ENCODE results near the gene HPD. TPM values are rescaled to one million over a fixed set of nuclear protein-coding genes. Genes with fewer than 3 reads are reported as not detected.

HPD gene
- total and polyA plus RNA-seq, 7 experiments from 2014 or later = not detected

DNA sequence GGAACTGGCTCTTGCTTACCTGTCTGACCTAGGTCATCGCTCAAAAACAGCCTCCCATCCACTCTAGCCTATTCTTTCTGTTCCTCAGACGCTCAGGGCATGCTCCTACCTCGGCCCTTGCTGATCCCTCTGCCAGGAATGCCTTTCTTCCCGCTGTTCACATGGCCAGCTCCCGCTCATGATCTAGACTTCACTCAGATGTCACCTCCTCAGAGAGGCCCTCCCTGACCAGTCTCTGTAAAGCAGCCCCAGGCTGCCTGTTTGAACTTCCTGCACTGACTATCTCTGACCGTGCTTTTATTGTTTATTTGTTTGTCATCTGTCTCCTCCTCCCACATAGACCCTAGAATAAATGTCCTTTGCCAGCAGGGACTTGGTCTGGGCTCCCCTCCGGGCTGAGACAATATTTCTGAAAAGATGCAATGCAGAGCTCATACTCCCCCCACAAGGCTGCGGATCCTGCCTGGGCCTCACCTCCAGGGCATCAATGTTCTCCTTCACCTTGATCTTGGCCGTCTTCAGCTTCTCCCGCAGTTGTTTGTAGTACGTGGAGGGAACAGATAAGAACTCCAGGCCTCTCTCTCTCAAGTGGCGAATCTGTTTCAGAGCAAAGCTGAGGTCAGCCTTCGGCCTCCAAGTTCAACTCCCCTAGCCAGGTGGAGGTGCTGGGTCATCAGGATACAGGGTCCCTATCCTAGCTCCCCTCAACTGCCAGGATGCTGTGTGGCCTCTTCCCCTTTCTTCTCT lies 15.2 kb downstream of the HPD start:
- Histone ChIP-seq H3K4me3 (ENCODE audit: low read length) (no peak overlapping the region), H3K36me3 (ENCODE audit: control insufficient read depth in 2 of 3, insufficient read depth in 3 of 3, low read length in 3 of 3) (no peaks in the 10 kb centered on the region), H3K27ac (ENCODE audit: low read depth, low read length) (no peak overlapping the region), H3K9me3 (ENCODE audit: control insufficient read depth in 2 of 3, low read length in 3 of 3) (no peaks in the 10 kb centered on the region), H3K27me3 (ENCODE audit: control insufficient read depth in 2 of 2, insufficient read depth in 2 of 2, low read length in 2 of 2) (no peaks in the 10 kb centered on the region), H3K4me1 (ENCODE audit: control insufficient read depth in 2 of 2, insufficient read depth in 2 of 2, low read length in 2 of 2) (peaks cover 8 to 13% of the 10 kb centered on the region in 2 donors)
- ChIA-PET CTCF (no interaction called here), POLR2A (interaction anchor here (0.7 to 0.9 kb wide), 2 partner anchors 33 to 364 kb away, joined by 3 read pairs; no protein-coding TSS in a partner anchor)
- H3K4me3 Mint-ChIP-seq = peak overlapping the region in 2 of 10 donors; percentile 11 to 49
- H3K27me3 Mint-ChIP-seq = no peaks in the 10 kb centered on the region
- H3K9me3 Mint-ChIP-seq = peaks cover 0 to 2% (median 0%) of the 10 kb centered on the region in 11 donors
- no peak for ATAC-seq
- H3K4me1 Mint-ChIP-seq = peaks cover 12 to 27% (median 18%) of the 10 kb centered on the region in 7 donors
- intact Hi-C loops (cut with micrococcal nuclease) = no loop called here
- DNase-seq = no peak
- peak overlapping the region in 4 of 9 donors; percentile 19 to 67 (median 48) for H3K27ac Mint-ChIP-seq
- H3K36me3 Mint-ChIP-seq = no peaks in the 10 kb centered on the region

DNA sequence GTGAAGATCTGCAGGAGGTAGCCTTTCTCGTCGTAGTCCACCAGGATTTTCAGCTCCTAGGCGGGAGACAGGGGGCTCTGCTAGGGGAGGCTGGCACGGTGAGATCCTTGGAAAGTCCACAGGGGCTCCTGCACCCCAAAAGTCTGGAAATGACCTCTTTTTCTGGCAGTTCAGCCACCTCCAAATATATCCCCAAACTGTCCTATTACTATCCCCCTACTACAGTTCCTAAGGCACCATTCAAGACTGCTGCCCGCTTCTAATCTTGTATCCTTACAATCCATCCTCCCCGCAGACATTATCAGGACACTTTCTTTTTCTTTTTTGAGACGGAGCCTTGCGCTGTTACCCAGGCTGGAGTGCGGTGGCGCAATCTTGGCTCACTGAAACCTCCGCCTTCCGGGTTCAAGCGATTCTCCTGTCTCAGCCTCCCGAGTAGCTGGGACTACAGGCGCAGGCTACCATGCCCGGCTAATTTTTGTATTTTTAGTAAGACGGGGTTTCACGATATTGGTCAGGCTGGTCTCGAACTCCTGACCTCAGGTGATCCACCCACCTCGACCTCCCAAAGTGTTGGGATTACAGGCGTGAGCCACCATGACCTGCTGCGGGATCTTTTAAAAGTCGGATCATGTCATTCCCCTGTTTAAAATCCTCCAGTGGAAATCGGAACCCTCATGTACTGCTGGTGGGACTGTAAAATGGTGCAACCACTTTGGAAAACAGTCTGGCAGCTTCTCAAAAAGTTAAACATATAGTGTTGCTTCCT lies 18.5 kb downstream of the HPD start:
- Histone ChIP-seq H3K9me3 (ENCODE audit: control insufficient read depth in 2 of 3, low read length in 3 of 3) (no peaks in the 10 kb centered on the region), H3K4me1 (ENCODE audit: control insufficient read depth in 2 of 2, insufficient read depth in 2 of 2, low read length in 2 of 2) (peaks cover 8 to 13% of the 10 kb centered on the region in 2 donors), H3K27ac (ENCODE audit: low read depth, low read length) (peak overlapping the region; percentile 58), H3K4me3 (ENCODE audit: low read length) (peak overlapping the region; percentile 91), H3K27me3 (ENCODE audit: control insufficient read depth in 2 of 2, insufficient read depth in 2 of 2, low read length in 2 of 2) (no peaks in the 10 kb centered on the region), H3K36me3 (ENCODE audit: control insufficient read depth in 2 of 3, insufficient read depth in 3 of 3, low read length in 3 of 3) (no peaks in the 10 kb centered on the region)
- CTCF ChIA-PET = interaction anchor here (1.5 kb wide), 1 partner anchor 44 kb away, joined by 7 read pairs; no protein-coding TSS in a partner anchor
- POLR2A ChIA-PET = interaction anchor here (0.6 to 4.3 kb wide), 7 partner anchors 38 to 265 kb away, joined by 3 to 32 read pairs (median 9); partner anchors contain the start of genes PSMD9, RHOF and TMEM120B
- Mint-ChIP-seq H3K27me3 (no peaks in the 10 kb centered on the region), H3K9me3 (peaks cover 0 to 2% (median 0%) of the 10 kb centered on the region in 11 donors), H3K36me3 (no peaks in the 10 kb centered on the region), H3K4me3 (peak overlapping the region; percentile 96 to 100 (median 98)), H3K4me1 (peaks cover 12 to 27% (median 18%) of the 10 kb centered on the region in 7 donors), H3K27ac (peak overlapping the region; percentile 87 to 96 (median 92))
- DNase-seq (no peak), ATAC-seq (no peak)
- intact Hi-C loops (cut with micrococcal nuclease) = loop anchor here (1.0 to 5.0 kb wide), 15 partner anchors 15 to 1153 kb away; partner anchors contain the start of genes CFAP251 (in 2 of the 2), DIABLO (in 2 of the 2), PSMD9 (in 2 of the 2) and TMEM120B (in 2 of the 2)

DNA sequence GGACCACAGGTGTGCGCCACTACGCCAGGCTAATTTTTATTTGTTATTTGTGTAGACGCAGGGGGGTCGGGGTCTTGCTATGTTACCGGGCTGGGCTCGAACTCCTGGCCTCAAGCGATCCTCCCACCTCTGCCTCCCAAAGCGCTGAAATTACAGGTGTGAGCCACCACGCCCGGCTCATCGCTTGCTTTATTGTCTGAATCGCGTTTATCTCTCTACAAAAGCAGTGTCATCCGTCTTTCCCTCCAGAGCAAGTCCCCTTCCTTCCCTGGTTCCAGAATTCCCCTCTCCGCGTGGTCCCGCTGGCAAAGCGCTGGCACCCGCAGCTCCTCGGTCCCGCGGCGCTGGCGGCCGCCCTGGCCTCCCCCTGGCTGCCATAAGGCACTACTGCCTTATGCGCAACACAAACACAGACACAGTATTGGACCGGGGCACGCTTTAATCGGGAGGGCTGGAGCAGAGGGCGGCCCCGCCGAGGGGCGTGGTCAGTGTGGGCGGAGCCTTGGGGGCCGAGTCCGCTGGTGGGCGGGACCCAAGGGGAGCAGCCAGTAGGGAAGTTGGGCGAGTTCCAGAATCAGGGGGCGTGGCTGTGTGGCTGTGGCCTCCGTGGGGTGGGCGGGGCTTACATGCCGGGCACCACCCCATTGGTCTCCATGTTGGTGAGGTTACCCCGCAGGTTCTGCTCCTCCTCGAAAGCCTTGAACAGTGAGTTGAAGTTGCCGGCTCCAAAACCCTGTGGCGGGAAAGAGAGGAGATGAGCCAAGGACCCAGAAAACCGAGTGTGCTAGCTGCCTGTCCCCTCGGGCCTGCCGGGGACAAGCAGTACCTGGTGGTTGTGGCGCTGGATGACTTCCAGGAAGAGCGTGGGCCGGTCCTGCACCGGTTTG lies 19.3 kb downstream of the HPD start:
- no peaks in the 10 kb centered on the region for H3K9me3 ChIP-seq (ENCODE audit: control insufficient read depth in 2 of 3, low read length in 3 of 3)
- H3K27ac ChIP-seq (ENCODE audit: low read depth, low read length) = peak overlapping the region; percentile 58
- intact Hi-C loops (cut with micrococcal nuclease) = loop anchor here (1.0 to 5.0 kb wide), 15 partner anchors 15 to 1152 kb away; partner anchors contain the start of genes CFAP251 (in 2 of the 2), DIABLO (in 2 of the 2), PSMD9 (in 2 of the 2) and TMEM120B (in 2 of the 2)
- ChIA-PET CTCF (interaction anchor here (0.6 to 1.5 kb wide), 4 partner anchors 27 to 49 kb away, joined by 4 to 7 read pairs (median 4); partner anchors contain the start of gene PSMD9), POLR2A (interaction anchor here (0.6 to 4.3 kb wide), 8 partner anchors 12 to 266 kb away, joined by 3 to 32 read pairs (median 11); partner anchors contain the start of genes PSMD9, RHOF and TMEM120B)
- no peaks in the 10 kb centered on the region for H3K36me3 Mint-ChIP-seq
- H3K27me3 ChIP-seq (ENCODE audit: control insufficient read depth in 2 of 2, insufficient read depth in 2 of 2, low read length in 2 of 2) = no peaks in the 10 kb centered on the region
- H3K4me3 ChIP-seq (ENCODE audit: low read length) = peak overlapping the region; percentile 91
- DNase-seq (peak; percentile 98 to 100 (median 99)), ATAC-seq (peak; percentile 100)
- H3K36me3 ChIP-seq (ENCODE audit: control insufficient read depth in 2 of 3, insufficient read depth in 3 of 3, low read length in 3 of 3) = no peaks in the 10 kb centered on the region
- H3K4me1 ChIP-seq (ENCODE audit: control insufficient read depth in 2 of 2, insufficient read depth in 2 of 2, low read length in 2 of 2) = peaks cover 8 to 13% of the 10 kb centered on the region in 2 donors
- peak overlapping the region; percentile 87 to 96 (median 92) for H3K27ac Mint-ChIP-seq
- peaks cover 12 to 27% (median 18%) of the 10 kb centered on the region in 7 donors for H3K4me1 Mint-ChIP-seq
- H3K4me3 Mint-ChIP-seq = peak overlapping the region; percentile 96 to 100 (median 98)
- H3K9me3 Mint-ChIP-seq = peaks cover 0 to 2% (median 0%) of the 10 kb centered on the region in 11 donors
- no peaks in the 10 kb centered on the region for H3K27me3 Mint-ChIP-seq

DNA sequence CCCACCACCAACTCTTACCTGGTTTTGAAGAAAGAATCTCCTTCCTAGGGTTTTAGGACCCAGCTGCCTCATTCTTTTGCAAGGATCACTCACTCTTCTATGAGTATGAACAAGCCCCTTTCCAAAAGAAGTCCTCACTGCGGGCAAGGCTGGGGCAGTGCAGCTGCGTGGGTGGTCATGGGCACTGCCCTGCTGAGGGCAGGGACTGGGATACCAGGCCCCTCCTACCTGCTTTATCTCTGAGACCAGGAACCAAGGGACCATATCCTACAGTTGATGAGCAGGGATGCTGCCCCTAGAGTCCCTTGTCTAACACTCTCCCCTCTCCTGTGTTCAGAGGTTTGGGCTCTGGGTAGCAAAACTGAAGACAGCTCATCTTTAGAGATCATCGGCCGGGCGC lies 20.5 kb downstream of the HPD start:
- Histone ChIP-seq H3K27ac (ENCODE audit: low read depth, low read length) (no peak overlapping the region), H3K27me3 (ENCODE audit: control insufficient read depth in 2 of 2, insufficient read depth in 2 of 2, low read length in 2 of 2) (no peaks in the 10 kb centered on the region), H3K36me3 (ENCODE audit: control insufficient read depth in 2 of 3, insufficient read depth in 3 of 3, low read length in 3 of 3) (no peaks in the 10 kb centered on the region), H3K9me3 (ENCODE audit: control insufficient read depth in 2 of 3, low read length in 3 of 3) (no peaks in the 10 kb centered on the region), H3K4me3 (ENCODE audit: low read length) (no peak overlapping the region), H3K4me1 (ENCODE audit: control insufficient read depth in 2 of 2, insufficient read depth in 2 of 2, low read length in 2 of 2) (peaks cover 8 to 13% of the 10 kb centered on the region in 2 donors)
- no peak overlapping the region for H3K27ac Mint-ChIP-seq
- ATAC-seq = no peak
- POLR2A ChIA-PET = interaction anchor here (0.8 to 4.3 kb wide), 6 partner anchors 11 to 126 kb away, joined by 4 to 32 read pairs (median 14); partner anchors contain the start of genes PSMD9, RHOF and TMEM120B
- intact Hi-C loops (cut with micrococcal nuclease) = loop anchor here (2.0 to 5.0 kb wide), 5 partner anchors 13 to 1151 kb away; partner anchors contain the start of gene MLEC (in 1 of the 2)
- peak overlapping the region in 1 of 10 donors; percentile 96 for H3K4me3 Mint-ChIP-seq
- peaks cover 0 to 2% (median 0%) of the 10 kb centered on the region in 5 donors for H3K36me3 Mint-ChIP-seq
- no peaks in the 10 kb centered on the region for H3K27me3 Mint-ChIP-seq
- CTCF ChIA-PET = interaction anchor here (0.7 to 2.5 kb wide), 4 partner anchors 44 to 495 kb away, joined by 3 to 8 read pairs (median 4); partner anchors contain the start of genes PSMD9 and RHOF
- peaks cover 12 to 25% (median 17%) of the 10 kb centered on the region in 7 donors for H3K4me1 Mint-ChIP-seq
- no peak for DNase-seq
- H3K9me3 Mint-ChIP-seq = peaks cover 0 to 2% (median 0%) of the 10 kb centered on the region in 11 donors

DNA sequence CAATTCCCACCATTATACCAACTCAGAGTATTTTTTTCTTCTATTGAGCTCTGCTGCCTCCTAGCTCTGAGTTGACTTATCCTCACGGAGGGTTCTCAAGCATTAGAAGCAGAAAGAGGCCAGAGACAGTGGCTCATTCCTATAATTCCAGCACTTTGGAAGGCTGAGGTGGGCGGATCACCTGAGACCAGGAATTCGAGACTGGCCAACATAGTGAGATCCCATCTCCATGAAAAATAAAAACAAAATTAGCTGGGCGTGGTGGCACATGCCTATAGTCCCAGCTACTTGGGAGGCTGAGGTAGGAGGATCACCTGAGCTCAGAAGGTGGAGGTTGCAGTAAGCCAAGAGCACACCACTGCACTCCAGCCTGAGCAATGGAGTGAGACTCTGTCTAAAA lies 21.0 kb downstream of the HPD start:
- Mint-ChIP-seq H3K4me3 (no peak overlapping the region), H3K27ac (no peak overlapping the region), H3K36me3 (peaks cover 0 to 3% (median 0%) of the 10 kb centered on the region in 5 donors), H3K4me1 (peaks cover 12 to 21% (median 17%) of the 10 kb centered on the region in 7 donors), H3K27me3 (no peaks in the 10 kb centered on the region), H3K9me3 (peaks cover 0 to 2% (median 0%) of the 10 kb centered on the region in 11 donors)
- ATAC-seq (no peak), DNase-seq (no peak)
- Histone ChIP-seq H3K9me3 (ENCODE audit: control insufficient read depth in 2 of 3, low read length in 3 of 3) (no peaks in the 10 kb centered on the region), H3K27me3 (ENCODE audit: control insufficient read depth in 2 of 2, insufficient read depth in 2 of 2, low read length in 2 of 2) (no peaks in the 10 kb centered on the region), H3K36me3 (ENCODE audit: control insufficient read depth in 2 of 3, insufficient read depth in 3 of 3, low read length in 3 of 3) (no peaks in the 10 kb centered on the region), H3K4me1 (ENCODE audit: control insufficient read depth in 2 of 2, insufficient read depth in 2 of 2, low read length in 2 of 2) (peaks cover 8 to 13% of the 10 kb centered on the region in 2 donors), H3K27ac (ENCODE audit: low read depth, low read length) (no peak overlapping the region), H3K4me3 (ENCODE audit: low read length) (no peak overlapping the region)
- ChIA-PET POLR2A (interaction anchor here (0.8 to 4.3 kb wide), 6 partner anchors 10 to 126 kb away, joined by 4 to 32 read pairs (median 14); partner anchors contain the start of genes PSMD9, RHOF and TMEM120B), CTCF (interaction anchor here (0.7 to 2.5 kb wide), 2 partner anchors 44 to 494 kb away, joined by 3 to 8 read pairs; partner anchors contain the start of gene RHOF)
- intact Hi-C loops (cut with micrococcal nuclease) = loop anchor here (2.0 to 5.0 kb wide), 5 partner anchors 13 to 1150 kb away; partner anchors contain the start of gene MLEC (in 1 of the 2)

All from naive thymus-derived CD4-positive, alpha-beta T cell (primary cell).